HS-27A (cell line): ENCODE data around the gene TTC39C.
"Not testable (repeated sequence)": the region's sequence is repeated elsewhere in the genome, so short reads cannot be mapped to it uniquely, and the experiment has no call there.

Experiments
- DNase-seq: peaks from one replicate; pipeline ENCODE4 v3.0.0-alpha.2; 2012; ENCODE audit warnings: low read depth, missing footprints

The TTC39C gene

GRCh38 chr18:24018299-24018886, 3.8 kb downstream of the TTC39C start:
- DNase-seq: no peak

DNA sequence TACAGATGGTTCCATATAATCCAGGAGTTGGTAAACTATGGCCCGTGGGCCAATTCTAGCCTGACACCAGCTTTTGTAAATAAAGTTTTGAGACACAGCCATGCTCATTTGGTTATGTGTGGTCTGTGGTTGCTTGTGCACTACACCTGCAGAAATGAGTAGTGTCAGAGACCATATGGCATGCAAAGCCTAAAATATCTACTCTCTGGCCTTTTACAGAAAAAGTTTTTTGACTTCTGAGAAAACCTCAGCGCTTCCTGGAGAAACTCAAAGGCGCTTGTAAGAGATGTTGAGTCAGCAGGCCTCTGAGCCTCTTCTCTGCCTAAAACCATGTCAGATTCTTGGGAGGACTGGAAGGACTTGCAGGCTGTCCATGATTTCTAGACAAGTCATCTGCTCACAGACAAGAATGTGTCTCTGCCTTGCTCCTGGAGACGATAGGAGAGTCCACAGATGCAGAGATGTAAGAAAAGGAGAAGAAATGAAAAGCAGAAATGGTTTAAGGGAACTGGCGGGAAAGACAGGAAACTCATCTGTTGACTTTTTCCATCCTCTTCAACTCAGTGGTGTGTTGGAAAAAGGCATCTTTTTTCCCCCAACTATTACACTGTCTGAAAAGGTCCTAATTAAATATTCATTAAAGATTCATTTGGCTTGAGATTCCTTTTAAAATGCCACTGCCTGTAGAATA, 5.2 kb downstream of the TTC39C start:
- no peak for DNase-seq

DNA sequence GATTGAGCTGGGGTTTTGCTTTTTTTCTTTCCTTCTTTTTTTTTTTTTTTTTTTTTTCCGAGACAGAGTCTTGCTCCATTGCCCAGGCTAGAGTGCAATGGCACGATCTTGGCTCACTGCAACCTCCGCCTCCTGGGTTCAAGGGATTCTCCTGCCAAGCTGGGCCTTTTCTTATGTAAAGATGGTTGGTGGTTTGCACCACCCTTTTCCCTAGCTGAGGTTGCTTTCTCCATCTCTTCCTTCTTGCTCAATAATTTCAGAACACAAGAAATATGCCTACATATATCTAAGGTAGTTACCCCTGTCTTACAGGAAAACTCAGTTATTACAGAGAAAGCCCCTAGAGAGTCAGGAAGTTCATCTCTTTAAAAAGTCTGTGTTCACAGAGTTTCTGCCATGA, 7.0 kb downstream of the TTC39C start:
- no peak for DNase-seq

DNA sequence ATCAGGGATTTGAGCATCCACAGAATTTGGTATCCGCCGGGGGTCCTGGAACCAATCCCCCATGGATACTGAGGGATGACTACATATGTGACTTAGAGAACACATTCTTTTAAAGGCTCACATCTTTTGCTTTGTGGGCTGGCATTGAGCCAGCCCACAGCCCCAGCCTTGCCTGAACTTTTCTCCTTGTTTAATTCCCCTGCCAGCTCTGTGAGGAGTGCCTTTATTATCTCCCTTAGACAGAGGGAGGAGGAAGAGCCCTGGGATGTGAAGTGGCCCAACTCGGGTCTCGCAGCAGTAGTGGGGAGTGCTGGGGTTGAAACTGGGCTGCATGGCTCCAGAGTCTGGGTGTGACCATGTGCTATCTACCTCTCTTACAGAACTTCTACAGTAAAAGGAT, 7.6 kb downstream of the TTC39C start:
- DNase-seq: no peak

DNA sequence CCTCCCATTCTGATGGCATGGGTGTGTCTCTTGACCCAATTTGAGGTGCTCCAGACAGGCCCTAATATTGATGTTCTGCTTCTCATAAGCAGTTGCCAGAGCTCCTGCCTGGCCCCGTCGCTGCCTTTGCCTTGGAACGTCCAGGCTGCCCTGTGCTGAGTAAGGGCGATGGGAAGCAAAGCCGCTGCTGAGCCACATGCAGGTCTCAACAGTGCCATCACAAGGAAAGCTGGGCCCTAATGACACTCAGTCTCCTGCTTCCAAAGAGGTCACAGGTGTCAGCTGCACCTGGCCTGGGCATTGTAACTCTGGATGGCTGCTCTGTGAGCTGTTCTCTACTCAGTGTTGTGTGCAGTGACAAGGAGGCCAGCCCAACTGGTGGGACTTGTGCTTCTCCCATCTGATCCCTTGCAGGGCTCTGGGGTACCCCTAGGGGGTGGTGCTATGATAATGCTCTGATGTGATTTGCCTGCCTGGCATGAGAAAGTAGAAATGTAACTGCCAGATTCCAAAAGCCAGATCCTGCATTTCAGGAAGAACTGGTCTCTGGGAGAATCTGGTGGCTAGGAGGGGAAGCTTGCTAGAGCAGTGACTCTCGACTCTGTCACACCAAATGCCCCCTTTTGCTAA, 8.7 kb downstream of the TTC39C start:
- DNase-seq: no peak

GRCh38 chr18:24024425-24024824, 9.9 kb downstream of the TTC39C start:
- no peak for DNase-seq

GRCh38 chr18:24026457-24026856, 11.9 kb downstream of the TTC39C start:
- no peak for DNase-seq

GRCh38 chr18:24027156-24027827, 12.7 kb downstream of the TTC39C start:
- peak; percentile 53 for DNase-seq

DNA sequence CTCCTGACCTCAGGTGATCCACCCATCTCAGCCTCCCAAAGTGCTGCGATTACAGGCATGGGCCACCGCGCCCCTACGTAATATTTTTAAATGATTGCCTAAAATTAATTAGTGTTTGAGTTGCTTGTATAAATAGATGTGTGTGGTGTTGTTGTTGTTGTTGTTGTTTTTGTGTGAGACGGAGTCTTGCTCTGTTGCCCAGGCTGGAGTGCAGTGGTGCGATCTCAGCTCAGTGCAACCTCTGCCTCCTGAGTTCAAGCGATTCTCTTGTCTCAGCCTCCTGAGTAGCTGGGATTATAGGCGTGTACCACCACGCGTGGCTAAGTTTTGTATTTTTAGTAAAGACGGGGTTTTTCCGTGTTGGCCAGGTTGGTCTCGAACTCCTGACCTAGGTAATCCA, 14.4 kb downstream of the TTC39C start:
- DNase-seq: not testable (repeated sequence)

DNA sequence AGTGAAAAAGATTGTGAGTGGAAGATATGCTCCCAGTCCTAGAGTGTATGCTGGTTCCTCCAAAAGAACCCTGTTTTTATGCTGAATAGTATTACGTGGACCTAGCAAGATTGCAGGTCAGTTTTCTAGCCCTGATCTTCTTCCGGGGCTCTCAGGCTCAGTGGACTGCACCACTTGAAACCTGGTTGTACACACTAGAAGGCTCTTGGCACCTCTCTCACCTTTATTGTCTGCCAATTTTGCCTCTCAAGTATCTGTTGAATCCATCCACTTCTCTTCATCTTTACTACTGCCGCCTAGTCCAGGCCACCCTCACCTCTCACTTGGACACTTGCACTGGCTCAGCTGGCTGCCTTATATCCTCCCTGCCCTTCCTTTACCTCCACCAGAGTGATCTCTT, 16.8 kb downstream of the TTC39C start:
- no peak for DNase-seq

DNA sequence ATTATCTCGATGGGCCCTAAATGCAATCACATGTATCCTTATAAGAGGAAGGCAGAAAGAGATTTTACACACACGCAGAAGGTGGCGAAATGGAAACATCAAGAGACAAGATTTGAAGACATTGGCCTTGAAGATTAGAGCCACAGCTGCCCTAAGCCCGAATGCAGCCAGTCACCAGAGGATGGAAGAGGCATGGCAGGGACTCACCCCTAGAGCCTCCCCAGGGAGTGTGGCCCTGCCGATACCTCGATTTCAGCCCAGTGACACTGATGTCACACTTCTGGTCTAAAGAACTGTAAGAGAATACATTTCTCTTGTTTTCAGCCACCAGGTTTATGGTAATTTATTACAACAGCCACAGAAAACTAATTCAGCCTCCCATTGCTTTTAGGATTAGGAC, 17.4 kb downstream of the TTC39C start:
- no peak for DNase-seq

- DNase-seq: no peak
Measured at GRCh38 chr18:24033641-24034412, 19.3 kb downstream of the TTC39C start.

DNA sequence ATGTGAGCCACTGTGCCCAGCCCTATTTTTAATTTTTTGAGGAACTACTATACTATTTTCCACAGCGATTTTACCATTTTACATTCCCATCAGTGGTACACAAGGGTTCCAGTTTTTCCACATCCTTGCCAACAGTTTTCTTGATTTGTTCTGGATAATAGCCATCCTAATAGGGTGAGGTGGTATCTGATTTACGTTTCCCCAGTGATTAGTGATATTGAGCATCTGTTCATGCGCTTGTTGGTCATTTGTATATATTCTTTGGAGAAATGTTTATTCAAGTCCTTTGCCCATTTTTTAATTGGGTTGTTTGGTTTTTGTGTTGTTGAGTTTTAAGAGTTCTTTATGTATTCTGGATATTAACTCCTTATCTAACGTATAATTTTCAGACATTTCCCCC, 20.8 kb downstream of the TTC39C start:
- DNase-seq: no peak

DNA sequence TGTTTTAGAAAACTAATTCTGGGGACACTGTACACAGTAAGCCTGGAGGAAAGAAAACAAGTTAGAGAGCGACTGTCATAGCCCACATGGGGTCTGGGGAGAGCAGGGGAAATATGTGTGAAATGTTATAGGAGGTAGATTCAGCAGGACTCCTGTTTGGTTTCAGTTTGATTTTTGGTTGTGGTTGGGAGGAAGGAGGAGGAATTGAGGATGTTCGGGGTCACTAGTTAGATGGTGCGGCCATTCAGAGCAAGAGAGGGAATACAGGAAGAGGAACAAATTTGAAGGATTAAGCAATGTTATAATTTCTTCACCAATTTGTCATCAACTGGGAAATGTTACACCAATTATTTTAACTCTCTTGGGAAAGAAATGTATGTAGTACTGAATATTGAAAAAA, 25.1 kb downstream of the TTC39C start:
- DNase-seq: no peak

- no peak for DNase-seq
Measured at GRCh38 chr18:24041691-24042090, 27.1 kb downstream of the TTC39C start.

GRCh38 chr18:24043403-24043802, 28.8 kb downstream of the TTC39C start:
- DNase-seq: no peak

GRCh38 chr18:24048261-24048660, 33.7 kb downstream of the TTC39C start:
- DNase-seq: no peak

GRCh38 chr18:24049142-24049541, 34.6 kb downstream of the TTC39C start:
- no peak for DNase-seq

DNA sequence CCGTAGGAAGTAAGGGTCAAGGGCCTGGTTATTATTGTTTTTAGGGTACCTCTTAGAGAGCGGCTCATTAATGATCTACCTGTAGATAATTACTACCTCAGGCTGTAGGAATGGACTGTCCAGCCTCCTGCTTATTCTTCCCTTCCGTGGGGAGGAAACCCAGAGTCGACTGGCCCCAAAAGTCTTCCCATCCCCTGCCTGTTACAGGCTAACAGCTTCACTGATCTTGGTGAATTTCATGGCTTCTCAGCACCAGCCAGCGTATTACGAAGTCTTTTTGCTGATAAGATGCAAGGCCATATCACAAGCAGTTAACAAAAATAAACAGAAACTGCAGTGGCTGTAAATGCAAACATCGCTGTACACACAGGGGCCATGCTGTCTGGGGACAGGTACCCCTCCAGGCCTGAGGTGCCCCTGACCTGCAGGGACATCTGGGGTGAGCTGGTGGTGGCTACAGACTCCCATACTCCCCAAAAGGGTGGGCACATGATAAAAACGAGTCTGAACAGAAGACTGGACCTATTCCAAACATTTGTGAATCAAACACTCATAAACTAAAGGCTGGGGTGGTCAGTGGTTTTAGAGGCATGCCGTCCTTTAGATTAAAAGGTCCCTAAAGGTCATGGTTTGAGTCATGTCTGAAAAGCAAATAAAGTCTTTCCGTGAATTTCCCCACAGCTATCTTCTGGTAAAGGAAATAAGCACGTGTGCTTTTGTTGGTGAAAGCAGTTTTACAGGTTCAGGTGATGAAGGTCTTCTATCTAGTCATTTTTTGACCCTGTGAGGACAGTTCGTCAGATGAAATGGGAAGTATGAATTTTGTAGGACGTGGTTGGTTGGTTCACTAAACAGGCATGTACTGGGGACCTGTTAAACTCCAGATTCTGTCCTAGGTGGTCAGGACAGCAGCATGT, 36.7 kb downstream of the TTC39C start:
- DNase-seq: no peak

GRCh38 chr18:24052053-24052452, 37.5 kb downstream of the TTC39C start:
- DNase-seq: no peak

GRCh38 chr18:24053211-24053610, 38.7 kb downstream of the TTC39C start:
- no peak for DNase-seq
